ENCODE measurements around the gene HRH1.
"Not testable (repeated sequence)": the region's sequence is repeated elsewhere in the genome, so short reads cannot be mapped to it uniquely, and the experiment has no call there.

HRH1 gene

GRCh38 chr3:11239796-11240195, 85.5 kb downstream of the HRH1 start:
- H3K9ac ChIP-seq (ENCODE audit: low read length) = no peak overlapping the region
- H3K36me3 ChIP-seq (ENCODE audit: control insufficient read depth, insufficient read depth, low read length) = no peaks in the 10 kb centered on the region
- H3K27me3 ChIP-seq (ENCODE audit: control insufficient read depth, insufficient read depth, low read length) = no peaks in the 10 kb centered on the region
- no peaks in the 10 kb centered on the region for H3K9me3 ChIP-seq (ENCODE audit: control insufficient read depth, low read length)
- no peaks in the 10 kb centered on the region for H3K4me1 ChIP-seq (ENCODE audit: control insufficient read depth, insufficient read depth, low read length)
- no peak overlapping the region for H3K4me3 ChIP-seq (ENCODE audit: low read length)

GRCh38 chr3:11240496-11240895, 86.2 kb downstream of the HRH1 start:
- no peaks in the 10 kb centered on the region for H3K9me3 ChIP-seq (ENCODE audit: control insufficient read depth, low read length)
- H3K4me3 ChIP-seq (ENCODE audit: low read length) = no peak overlapping the region
- H3K36me3 ChIP-seq (ENCODE audit: control insufficient read depth, insufficient read depth, low read length) = no peaks in the 10 kb centered on the region
- no peak overlapping the region for H3K9ac ChIP-seq (ENCODE audit: low read length)
- no peaks in the 10 kb centered on the region for H3K4me1 ChIP-seq (ENCODE audit: control insufficient read depth, insufficient read depth, low read length)
- H3K27me3 ChIP-seq (ENCODE audit: control insufficient read depth, insufficient read depth, low read length) = no peaks in the 10 kb centered on the region

GRCh38 chr3:11244121-11244677, 89.9 kb downstream of the HRH1 start:
- Histone ChIP-seq H3K9ac (ENCODE audit: low read length) (no peak overlapping the region), H3K9me3 (ENCODE audit: control insufficient read depth, low read length) (no peaks in the 10 kb centered on the region), H3K4me3 (ENCODE audit: low read length) (no peak overlapping the region)

GRCh38 chr3:11245276-11245675, 91.0 kb downstream of the HRH1 start:
- Histone ChIP-seq H3K4me1 (ENCODE audit: control insufficient read depth, insufficient read depth, low read length) (peaks cover 9% of the 10 kb centered on the region), H3K9me3 (ENCODE audit: control insufficient read depth, low read length) (no peaks in the 10 kb centered on the region), H3K27me3 (ENCODE audit: control insufficient read depth, insufficient read depth, low read length) (no peaks in the 10 kb centered on the region)

More at GRCh38 chr3:11244121-11244677, 89.9 kb downstream of the HRH1 start:
- H3K36me3 ChIP-seq (ENCODE audit: control insufficient read depth, insufficient read depth, low read length) = no peaks in the 10 kb centered on the region
- H3K4me1 ChIP-seq (ENCODE audit: control insufficient read depth, insufficient read depth, low read length) = peaks cover 9% of the 10 kb centered on the region
- H3K27me3 ChIP-seq (ENCODE audit: control insufficient read depth, insufficient read depth, low read length) = no peaks in the 10 kb centered on the region

GRCh38 chr3:11245827-11246662, 91.8 kb downstream of the HRH1 start:
- H3K36me3 ChIP-seq (ENCODE audit: control insufficient read depth, insufficient read depth, low read length) = no peaks in the 10 kb centered on the region
- no peaks in the 10 kb centered on the region for H3K27me3 ChIP-seq (ENCODE audit: control insufficient read depth, insufficient read depth, low read length)
- no peaks in the 10 kb centered on the region for H3K9me3 ChIP-seq (ENCODE audit: control insufficient read depth, low read length)
- H3K9ac ChIP-seq (ENCODE audit: low read length) = no peak overlapping the region
- peaks cover 9% of the 10 kb centered on the region for H3K4me1 ChIP-seq (ENCODE audit: control insufficient read depth, insufficient read depth, low read length)
- H3K4me3 ChIP-seq (ENCODE audit: low read length) = no peak overlapping the region

More at GRCh38 chr3:11245276-11245675, 91.0 kb downstream of the HRH1 start:
- H3K36me3 ChIP-seq (ENCODE audit: control insufficient read depth, insufficient read depth, low read length) = no peaks in the 10 kb centered on the region
- no peak overlapping the region for H3K4me3 ChIP-seq (ENCODE audit: low read length)
- H3K9ac ChIP-seq (ENCODE audit: low read length) = no peak overlapping the region

- no peaks in the 10 kb centered on the region for H3K9me3 ChIP-seq (ENCODE audit: control insufficient read depth, low read length)
- H3K27me3 ChIP-seq (ENCODE audit: control insufficient read depth, insufficient read depth, low read length) = no peaks in the 10 kb centered on the region
- no peak overlapping the region for H3K9ac ChIP-seq (ENCODE audit: low read length)
- H3K4me1 ChIP-seq (ENCODE audit: control insufficient read depth, insufficient read depth, low read length) = peaks cover 15% of the 10 kb centered on the region
- no peak overlapping the region for H3K4me3 ChIP-seq (ENCODE audit: low read length)
- no peaks in the 10 kb centered on the region for H3K36me3 ChIP-seq (ENCODE audit: control insufficient read depth, insufficient read depth, low read length)
Observed at GRCh38 chr3:11246663-11246970, 92.3 kb downstream of the HRH1 start.

GRCh38 chr3:11247362-11247761, 93.1 kb downstream of the HRH1 start:
- Histone ChIP-seq H3K4me3 (ENCODE audit: low read length) (no peak overlapping the region), H3K9me3 (ENCODE audit: control insufficient read depth, low read length) (no peaks in the 10 kb centered on the region), H3K36me3 (ENCODE audit: control insufficient read depth, insufficient read depth, low read length) (no peaks in the 10 kb centered on the region), H3K9ac (ENCODE audit: low read length) (no peak overlapping the region), H3K27me3 (ENCODE audit: control insufficient read depth, insufficient read depth, low read length) (no peaks in the 10 kb centered on the region), H3K4me1 (ENCODE audit: control insufficient read depth, insufficient read depth, low read length) (peaks cover 22% of the 10 kb centered on the region)

GRCh38 chr3:11248596-11248995, 94.3 kb downstream of the HRH1 start:
- no peaks in the 10 kb centered on the region for H3K9me3 ChIP-seq (ENCODE audit: control insufficient read depth, low read length)
- H3K27me3 ChIP-seq (ENCODE audit: control insufficient read depth, insufficient read depth, low read length) = no peaks in the 10 kb centered on the region
- H3K4me1 ChIP-seq (ENCODE audit: control insufficient read depth, insufficient read depth, low read length) = peaks cover 22% of the 10 kb centered on the region
- H3K4me3 ChIP-seq (ENCODE audit: low read length) = no peak overlapping the region
- H3K9ac ChIP-seq (ENCODE audit: low read length) = no peak overlapping the region
- no peaks in the 10 kb centered on the region for H3K36me3 ChIP-seq (ENCODE audit: control insufficient read depth, insufficient read depth, low read length)

- H3K9me3 ChIP-seq (ENCODE audit: control insufficient read depth, low read length) = no peaks in the 10 kb centered on the region
- H3K4me3 ChIP-seq (ENCODE audit: low read length) = no peak overlapping the region
- no peaks in the 10 kb centered on the region for H3K36me3 ChIP-seq (ENCODE audit: control insufficient read depth, insufficient read depth, low read length)
- H3K27me3 ChIP-seq (ENCODE audit: control insufficient read depth, insufficient read depth, low read length) = no peaks in the 10 kb centered on the region
- peaks cover 22% of the 10 kb centered on the region for H3K4me1 ChIP-seq (ENCODE audit: control insufficient read depth, insufficient read depth, low read length)
- no peak overlapping the region for H3K9ac ChIP-seq (ENCODE audit: low read length)
Observed at GRCh38 chr3:11250902-11251806, 96.9 kb downstream of the HRH1 start.

- no peaks in the 10 kb centered on the region for H3K36me3 ChIP-seq (ENCODE audit: control insufficient read depth, insufficient read depth, low read length)
- no peaks in the 10 kb centered on the region for H3K9me3 ChIP-seq (ENCODE audit: control insufficient read depth, low read length)
- no peak overlapping the region for H3K9ac ChIP-seq (ENCODE audit: low read length)
- H3K27me3 ChIP-seq (ENCODE audit: control insufficient read depth, insufficient read depth, low read length) = no peaks in the 10 kb centered on the region
- no peak overlapping the region for H3K4me3 ChIP-seq (ENCODE audit: low read length)
- H3K4me1 ChIP-seq (ENCODE audit: control insufficient read depth, insufficient read depth, low read length) = peaks cover 22% of the 10 kb centered on the region
Observed at GRCh38 chr3:11251807-11252176, 97.5 kb downstream of the HRH1 start.

GRCh38 chr3:11254876-11255275, 100.6 kb downstream of the HRH1 start:
- Histone ChIP-seq H3K27me3 (ENCODE audit: control insufficient read depth, insufficient read depth, low read length) (no peaks in the 10 kb centered on the region), H3K4me1 (ENCODE audit: control insufficient read depth, insufficient read depth, low read length) (peaks cover 13% of the 10 kb centered on the region), H3K36me3 (ENCODE audit: control insufficient read depth, insufficient read depth, low read length) (no peaks in the 10 kb centered on the region), H3K9ac (ENCODE audit: low read length) (no peak overlapping the region), H3K4me3 (ENCODE audit: low read length) (no peak overlapping the region), H3K9me3 (ENCODE audit: control insufficient read depth, low read length) (no peaks in the 10 kb centered on the region)

GRCh38 chr3:11255537-11255936, 101.2 kb downstream of the HRH1 start:
- H3K9ac ChIP-seq (ENCODE audit: low read length); H3K36me3 ChIP-seq (ENCODE audit: control insufficient read depth, insufficient read depth, low read length); H3K4me3 ChIP-seq (ENCODE audit: low read length); H3K9me3 ChIP-seq (ENCODE audit: control insufficient read depth, low read length); H3K27me3 ChIP-seq (ENCODE audit: control insufficient read depth, insufficient read depth, low read length): not testable (repeated sequence)
- H3K4me1 ChIP-seq (ENCODE audit: control insufficient read depth, insufficient read depth, low read length) = peaks cover 13% of the 10 kb centered on the region

Data from mucosa of stomach (tissue), 1 donor.